RWPE2 (cell line): ENCODE results near the gene SMIM36.

ENCODE experiments used
- ATAC-seq: fragments of 200-7000 bp; cut with Tn5 transposase; 3 replicates; pipeline ENCODE4 v1.9.1; 2021; ENCODE audit warnings: low read depth
- DNase-seq: peaks from one replicate; pipeline ENCODE4 v3.0.0-alpha.2; 2020; ENCODE audit warnings: low spot score
- H3K27ac ChIP-seq: fragments of 450-650 bp; 2 replicates; pipeline ENCODE4 v1.5.1; 2017; ENCODE audit warnings: mild to moderate bottlenecking; ENCODE audit not compliant: poor library complexity, severe bottlenecking
- H3K27me3 ChIP-seq: fragments of 250-450 bp; sonication (Bioruptor Pico); 2 replicates; pipeline ENCODE4 v1.5.1; 2021; ENCODE audit warnings: mild to moderate bottlenecking, moderate library complexity; ENCODE audit not compliant: insufficient read depth, poor library complexity, severe bottlenecking
- H3K36me3 ChIP-seq: fragments of 250-450 bp; sonication (Bioruptor Pico); 2 replicates; pipeline ENCODE4 v1.5.1; 2020; ENCODE audit warnings: low read depth, mild to moderate bottlenecking, moderate library complexity
- H3K4me1 ChIP-seq: fragments of 250-450 bp; sonication (Bioruptor Pico); 2 replicates; pipeline ENCODE4 v1.5.1; 2021; ENCODE audit warnings: mild to moderate bottlenecking, moderate library complexity; ENCODE audit not compliant: insufficient read depth, poor library complexity, severe bottlenecking
- H3K4me3 ChIP-seq: fragments of 250-450 bp; sonication (Bioruptor Pico); 2 replicates; pipeline ENCODE4 v1.5.1; 2021; ENCODE audit warnings: mild to moderate bottlenecking, moderate library complexity; ENCODE audit not compliant: severe bottlenecking
- H3K9me3 ChIP-seq: fragments of 250-450 bp; sonication (Bioruptor Pico); 2 replicates; pipeline ENCODE4 v1.5.1; 2021; ENCODE audit warnings: mild to moderate bottlenecking, moderate library complexity; ENCODE audit not compliant: severe bottlenecking
- TF ChIP-seq, protein P1 (sequence below): fragments of 450-650 bp; IDR thresholded peaks from one replicate; pipeline ENCODE4 v1.5.1; 2017; ENCODE audit warnings: mild to moderate bottlenecking, moderate library complexity; ENCODE audit not compliant: poor library complexity, severe bottlenecking

SMIM36 gene

DNA sequence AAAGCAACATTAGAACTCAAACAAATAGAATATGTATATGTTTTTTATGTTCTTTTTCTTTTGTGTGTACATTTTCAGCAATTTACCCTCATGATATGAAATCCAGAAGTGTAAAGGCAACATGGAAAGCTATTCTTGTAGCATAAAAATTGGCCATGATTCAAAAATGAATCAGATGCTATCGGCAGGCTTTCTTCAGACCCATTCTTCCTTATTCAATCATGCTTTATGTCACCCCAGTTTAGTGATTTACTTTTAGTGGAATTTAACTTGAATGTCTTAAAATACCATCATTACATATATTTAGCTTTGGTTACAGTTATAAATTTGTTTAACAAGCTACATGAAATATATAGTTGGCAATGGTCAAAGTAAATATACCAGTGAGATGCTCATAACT, 21.4 kb upstream of the SMIM36 start:
- H3K27ac ChIP-seq, result no peak overlapping the region
- DNase-seq, result no peak
- no peaks in the 10 kb centered on the region for H3K27me3 ChIP-seq
- H3K4me3 ChIP-seq, result no peak overlapping the region
- ATAC-seq, result no peak
- H3K9me3 ChIP-seq, result peaks cover 5% of the 10 kb centered on the region
- H3K4me1 ChIP-seq, result peaks cover 2% of the 10 kb centered on the region
- TF ChIP-seq, protein P1, sequence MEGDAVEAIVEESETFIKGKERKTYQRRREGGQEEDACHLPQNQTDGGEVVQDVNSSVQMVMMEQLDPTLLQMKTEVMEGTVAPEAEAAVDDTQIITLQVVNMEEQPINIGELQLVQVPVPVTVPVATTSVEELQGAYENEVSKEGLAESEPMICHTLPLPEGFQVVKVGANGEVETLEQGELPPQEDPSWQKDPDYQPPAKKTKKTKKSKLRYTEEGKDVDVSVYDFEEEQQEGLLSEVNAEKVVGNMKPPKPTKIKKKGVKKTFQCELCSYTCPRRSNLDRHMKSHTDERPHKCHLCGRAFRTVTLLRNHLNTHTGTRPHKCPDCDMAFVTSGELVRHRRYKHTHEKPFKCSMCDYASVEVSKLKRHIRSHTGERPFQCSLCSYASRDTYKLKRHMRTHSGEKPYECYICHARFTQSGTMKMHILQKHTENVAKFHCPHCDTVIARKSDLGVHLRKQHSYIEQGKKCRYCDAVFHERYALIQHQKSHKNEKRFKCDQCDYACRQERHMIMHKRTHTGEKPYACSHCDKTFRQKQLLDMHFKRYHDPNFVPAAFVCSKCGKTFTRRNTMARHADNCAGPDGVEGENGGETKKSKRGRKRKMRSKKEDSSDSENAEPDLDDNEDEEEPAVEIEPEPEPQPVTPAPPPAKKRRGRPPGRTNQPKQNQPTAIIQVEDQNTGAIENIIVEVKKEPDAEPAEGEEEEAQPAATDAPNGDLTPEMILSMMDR, result no peak
- no peaks in the 10 kb centered on the region for H3K36me3 ChIP-seq

- Histone ChIP-seq H3K36me3 (no peaks in the 10 kb centered on the region), H3K9me3 (peaks cover 5% of the 10 kb centered on the region), H3K27ac (no peak overlapping the region), H3K27me3 (no peaks in the 10 kb centered on the region), H3K4me3 (no peak overlapping the region), H3K4me1 (peaks cover 2% of the 10 kb centered on the region)
- ATAC-seq, result no peak
- TF ChIP-seq, protein P1, result no peak
- no peak for DNase-seq
These were observed 19.9 kb upstream of the SMIM36 start for GRCh38 chr17:55531053-55531728.

- Histone ChIP-seq H3K27me3 (no peaks in the 10 kb centered on the region), H3K4me1 (peaks cover 2% of the 10 kb centered on the region), H3K9me3 (peaks cover under 1% of the 10 kb centered on the region), H3K4me3 (no peak overlapping the region), H3K36me3 (no peaks in the 10 kb centered on the region), H3K27ac (no peak overlapping the region)
- DNase-seq (no peak), ATAC-seq (no peak)
- TF ChIP-seq, protein P1, result no peak
These were observed 18.8 kb upstream of the SMIM36 start for GRCh38 chr17:55530064-55530463.

DNA sequence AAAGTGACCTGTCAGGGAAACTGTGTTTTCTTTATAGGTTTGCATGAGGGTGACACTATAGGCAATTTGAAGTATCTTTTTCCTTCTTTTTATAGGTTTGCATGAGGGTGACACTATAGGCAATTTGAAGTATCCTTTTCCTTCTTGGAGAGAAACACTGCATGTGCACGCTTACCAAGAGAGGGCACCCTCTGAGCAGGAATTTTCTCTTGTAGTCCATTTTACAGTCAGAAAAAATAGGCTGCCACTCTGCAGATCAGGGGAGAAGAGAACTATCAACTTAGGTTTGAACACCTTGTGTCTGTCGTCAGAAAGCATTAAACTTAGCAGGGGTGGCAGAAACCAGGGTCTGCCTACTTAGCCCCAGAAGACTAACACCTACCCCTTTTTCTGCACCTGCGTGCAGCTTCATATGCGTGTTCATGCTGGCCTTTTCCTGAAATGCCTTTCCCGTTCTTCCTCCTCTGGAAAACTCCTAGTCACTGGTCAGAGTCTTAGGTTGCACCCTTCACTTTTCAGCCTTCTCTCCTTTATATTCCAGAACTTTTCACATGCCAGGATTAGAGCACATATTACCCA, 16.4 kb upstream of the SMIM36 start:
- TF ChIP-seq, protein P1, result peak; percentile 65
- no peaks in the 10 kb centered on the region for H3K27me3 ChIP-seq
- DNase-seq, result no peak
- H3K9me3 ChIP-seq, result no peaks in the 10 kb centered on the region
- H3K36me3 ChIP-seq, result no peaks in the 10 kb centered on the region
- H3K4me3 ChIP-seq, result no peak overlapping the region
- no peaks in the 10 kb centered on the region for H3K4me1 ChIP-seq
- H3K27ac ChIP-seq, result no peak overlapping the region
- ATAC-seq, result no peak
